ENCODE measurements around the gene TMPRSS11E. TPM values are rescaled to one million over a fixed set of nuclear protein-coding genes. Genes with fewer than 3 reads are reported as not detected.
"Not testable (repeated sequence)": the region's sequence is repeated elsewhere in the genome, so short reads cannot be mapped to it uniquely, and the experiment has no call there.

Gene TMPRSS11E
- total and polyA plus RNA-seq, 9 donors: 0.08 to 1.3 TPM; not detected in 7

DNA sequence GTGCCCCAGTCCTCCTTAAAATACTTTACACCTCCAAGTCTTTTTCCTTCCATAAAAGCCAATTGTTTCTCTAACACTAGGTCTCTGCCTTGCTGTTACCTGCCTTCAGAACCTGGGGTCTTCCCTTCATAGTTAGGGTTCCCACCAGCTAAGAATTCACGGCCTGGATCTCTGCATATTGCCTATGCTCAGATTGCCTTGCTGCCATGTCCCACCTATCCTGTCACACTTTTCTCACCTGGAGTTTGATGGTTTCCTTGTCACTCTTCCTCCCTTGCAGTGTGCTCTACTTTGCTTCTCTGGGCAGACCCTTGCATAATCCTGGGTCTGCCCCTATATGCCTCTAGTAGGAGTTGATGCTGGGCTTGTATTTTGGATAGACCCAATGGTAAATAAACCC lies 36.6 kb upstream of the TMPRSS11E start:
- no peaks in the 10 kb centered on the region for H3K27me3 ChIP-seq (ENCODE audit: control insufficient read depth, insufficient read depth, low read length)
- H3K36me3 ChIP-seq (ENCODE audit: control insufficient read depth, insufficient read depth, low read length): no peaks in the 10 kb centered on the region
- H3K27ac ChIP-seq (ENCODE audit: low read length): no peak overlapping the region
- H3K4me1 ChIP-seq (ENCODE audit: control insufficient read depth, insufficient read depth, low read length): no peaks in the 10 kb centered on the region
- DNase-seq: no peak
- 67% methylated on average over 1 of the region's 1 CpG for WGBS (ENCODE audit: insufficient coverage)
- H3K9me3 ChIP-seq (replicated peaks; ENCODE audit: control insufficient read depth, low read depth, low read length): no peaks in the 10 kb centered on the region
- H3K4me3 ChIP-seq (ENCODE audit: low read length): no peak overlapping the region

DNA sequence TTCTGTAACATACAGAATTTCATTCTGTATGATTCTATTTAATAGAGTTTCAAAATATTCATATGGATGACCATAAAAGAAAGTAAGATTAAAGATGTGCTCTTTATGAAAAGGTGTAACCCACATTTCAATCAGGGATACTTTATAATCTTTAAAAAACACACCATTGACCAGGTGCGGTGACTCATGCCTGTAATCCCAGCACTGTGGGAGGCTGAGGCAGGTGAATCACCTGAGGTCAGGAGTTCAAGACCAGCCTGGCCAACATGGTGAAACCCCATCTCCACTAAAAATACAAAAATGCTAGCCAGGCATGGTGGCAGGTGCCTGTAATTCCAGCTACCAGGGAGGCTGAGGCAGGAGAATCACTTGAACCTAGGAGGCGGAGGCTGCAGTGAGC lies 35.2 kb upstream of the TMPRSS11E start:
- H3K4me3 ChIP-seq (ENCODE audit: low read length); H3K27ac ChIP-seq (ENCODE audit: low read length); H3K4me1 ChIP-seq (ENCODE audit: control insufficient read depth, insufficient read depth, low read length); H3K36me3 ChIP-seq (ENCODE audit: control insufficient read depth, insufficient read depth, low read length); DNase-seq; H3K9me3 ChIP-seq (replicated peaks; ENCODE audit: control insufficient read depth, low read depth, low read length); H3K27me3 ChIP-seq (ENCODE audit: control insufficient read depth, insufficient read depth, low read length): not testable (repeated sequence)
- 100% methylated on average over 1 of the region's 2 CpGs for WGBS (ENCODE audit: insufficient coverage)

DNA sequence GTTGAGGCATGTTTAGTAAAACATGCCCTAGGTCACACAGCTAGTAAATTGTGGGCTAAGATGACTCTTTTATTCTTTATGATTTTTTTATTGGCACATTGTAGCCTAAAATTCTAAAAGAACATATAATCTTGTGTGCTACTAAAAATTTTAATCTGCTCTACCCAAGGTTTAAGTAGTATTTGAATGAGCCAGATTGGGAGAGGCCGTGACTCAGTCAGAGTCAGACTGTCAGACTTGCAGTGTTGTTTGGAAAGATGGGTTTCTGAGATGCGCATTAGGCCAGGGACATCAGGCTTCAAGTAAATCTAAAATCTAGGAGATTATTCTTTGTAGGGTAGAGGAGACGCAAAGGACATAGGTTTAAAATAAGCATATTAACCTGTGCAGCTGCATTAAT lies 30.7 kb upstream of the TMPRSS11E start:
- Histone ChIP-seq H3K4me3 (ENCODE audit: low read length) (no peak overlapping the region), H3K9me3 (replicated peaks; ENCODE audit: control insufficient read depth, low read depth, low read length) (peaks cover 8% of the 10 kb centered on the region), H3K36me3 (ENCODE audit: control insufficient read depth, insufficient read depth, low read length) (no peaks in the 10 kb centered on the region), H3K4me1 (ENCODE audit: control insufficient read depth, insufficient read depth, low read length) (no peaks in the 10 kb centered on the region), H3K27ac (ENCODE audit: low read length) (no peak overlapping the region), H3K27me3 (ENCODE audit: control insufficient read depth, insufficient read depth, low read length) (no peaks in the 10 kb centered on the region)
- no peak for DNase-seq
- WGBS (ENCODE audit: insufficient coverage): 73% methylated on average over 1 of the region's 3 CpGs

DNA sequence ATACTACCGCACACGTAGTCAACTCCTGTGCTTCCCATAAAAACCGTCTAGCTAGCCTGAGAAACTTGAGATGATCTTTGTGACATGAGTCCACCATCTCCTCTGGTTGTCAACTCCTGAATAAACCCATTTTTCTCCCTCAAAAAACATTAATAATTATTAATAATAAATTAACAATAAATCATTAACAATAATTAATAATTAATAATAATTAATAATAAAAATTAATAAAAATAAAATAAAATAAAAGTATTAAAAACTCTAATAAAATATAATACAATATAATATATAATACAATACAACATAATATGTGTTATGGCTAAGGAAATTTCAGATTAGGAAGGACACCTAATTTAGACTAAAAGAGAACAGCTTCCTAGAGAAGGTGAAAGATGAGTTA lies 20.7 kb upstream of the TMPRSS11E start:
- Histone ChIP-seq H3K9me3 (replicated peaks; ENCODE audit: control insufficient read depth, low read depth, low read length) (no peaks in the 10 kb centered on the region), H3K4me3 (ENCODE audit: low read length) (no peak overlapping the region), H3K27me3 (ENCODE audit: control insufficient read depth, insufficient read depth, low read length) (no peaks in the 10 kb centered on the region), H3K27ac (ENCODE audit: low read length) (no peak overlapping the region), H3K36me3 (ENCODE audit: control insufficient read depth, insufficient read depth, low read length) (no peaks in the 10 kb centered on the region), H3K4me1 (ENCODE audit: control insufficient read depth, insufficient read depth, low read length) (no peaks in the 10 kb centered on the region)
- WGBS (ENCODE audit: insufficient coverage): 83% methylated on average over 2 of the region's 3 CpGs
- no peak for DNase-seq

DNA sequence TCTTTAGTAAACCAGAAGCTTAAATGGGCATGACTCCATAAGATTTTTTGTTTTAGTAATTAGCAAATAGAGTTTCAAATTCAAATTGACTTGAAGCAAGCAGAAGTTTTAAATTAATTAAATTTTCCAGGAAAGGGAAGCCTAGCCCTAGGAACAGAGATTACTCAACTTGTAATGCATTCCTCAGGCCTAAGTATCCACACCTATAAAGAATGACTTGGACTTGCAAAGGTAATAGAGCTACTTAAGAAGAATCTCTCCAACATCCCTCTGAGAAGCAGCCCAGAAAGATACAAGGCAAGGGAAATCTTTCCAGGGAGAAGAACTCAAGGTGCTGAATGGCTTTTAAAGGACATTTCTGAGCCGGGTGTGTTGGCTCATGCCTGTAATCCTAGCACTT lies 16.9 kb upstream of the TMPRSS11E start:
- no peak for DNase-seq
- Histone ChIP-seq H3K27me3 (ENCODE audit: control insufficient read depth, insufficient read depth, low read length) (no peaks in the 10 kb centered on the region), H3K9me3 (replicated peaks; ENCODE audit: control insufficient read depth, low read depth, low read length) (no peaks in the 10 kb centered on the region), H3K4me3 (ENCODE audit: low read length) (no peak overlapping the region), H3K27ac (ENCODE audit: low read length) (no peak overlapping the region), H3K36me3 (ENCODE audit: control insufficient read depth, insufficient read depth, low read length) (no peaks in the 10 kb centered on the region), H3K4me1 (ENCODE audit: control insufficient read depth, insufficient read depth, low read length) (no peaks in the 10 kb centered on the region)
- WGBS (ENCODE audit: insufficient coverage): no CpG with 5 or more reads among the region's 1 CpG

DNA sequence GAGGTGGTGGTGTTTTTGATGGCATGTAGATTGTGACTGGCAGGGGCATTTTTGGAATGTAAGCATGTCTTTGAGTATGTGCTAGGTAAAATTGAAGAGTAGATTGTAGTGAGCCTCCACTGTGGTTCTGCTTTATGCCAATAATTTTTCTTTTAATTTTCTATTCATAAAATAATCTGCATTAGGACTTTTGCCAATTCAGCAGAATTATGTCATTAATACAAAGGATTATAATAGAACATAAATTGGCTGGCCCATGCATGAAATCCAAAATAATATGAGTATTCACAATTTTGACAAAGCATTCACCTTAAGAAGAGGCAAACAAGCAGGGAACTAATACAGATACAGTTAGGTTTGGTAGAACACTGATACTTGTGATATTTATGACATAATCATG lies 14.9 kb upstream of the TMPRSS11E start:
- Histone ChIP-seq H3K36me3 (ENCODE audit: control insufficient read depth, insufficient read depth, low read length) (no peaks in the 10 kb centered on the region), H3K9me3 (replicated peaks; ENCODE audit: control insufficient read depth, low read depth, low read length) (no peaks in the 10 kb centered on the region), H3K27me3 (ENCODE audit: control insufficient read depth, insufficient read depth, low read length) (no peaks in the 10 kb centered on the region), H3K4me3 (ENCODE audit: low read length) (no peak overlapping the region), H3K4me1 (ENCODE audit: control insufficient read depth, insufficient read depth, low read length) (no peaks in the 10 kb centered on the region), H3K27ac (ENCODE audit: low read length) (no peak overlapping the region)
- no peak for DNase-seq

DNA sequence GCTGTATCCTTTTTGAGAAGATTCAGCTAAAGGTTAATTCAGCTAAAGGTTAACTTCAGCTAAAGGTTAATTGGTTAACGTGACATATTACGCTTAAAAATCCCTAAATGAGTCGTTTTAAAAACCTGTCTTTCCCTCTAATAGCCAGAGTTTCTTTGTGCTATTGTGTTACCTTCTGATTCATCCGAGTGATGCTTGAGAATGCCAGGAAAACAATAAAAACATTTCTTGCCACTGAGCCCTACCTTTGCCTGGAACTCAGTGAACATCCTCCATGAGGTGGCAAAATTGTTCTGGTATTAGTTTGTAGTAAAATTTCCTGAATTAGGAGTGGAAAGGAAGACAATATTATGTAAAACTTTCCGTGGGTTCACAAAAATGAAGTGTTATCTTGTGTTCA lies 13.7 kb upstream of the TMPRSS11E start:
- Histone ChIP-seq H3K9me3 (replicated peaks; ENCODE audit: control insufficient read depth, low read depth, low read length) (no peaks in the 10 kb centered on the region), H3K36me3 (ENCODE audit: control insufficient read depth, insufficient read depth, low read length) (no peaks in the 10 kb centered on the region), H3K4me3 (ENCODE audit: low read length) (no peak overlapping the region), H3K27ac (ENCODE audit: low read length) (no peak overlapping the region), H3K4me1 (ENCODE audit: control insufficient read depth, insufficient read depth, low read length) (no peaks in the 10 kb centered on the region), H3K27me3 (ENCODE audit: control insufficient read depth, insufficient read depth, low read length) (no peaks in the 10 kb centered on the region)
- no peak for DNase-seq
- no CpG with 5 or more reads among the region's 5 CpGs for WGBS (ENCODE audit: insufficient coverage)

DNA sequence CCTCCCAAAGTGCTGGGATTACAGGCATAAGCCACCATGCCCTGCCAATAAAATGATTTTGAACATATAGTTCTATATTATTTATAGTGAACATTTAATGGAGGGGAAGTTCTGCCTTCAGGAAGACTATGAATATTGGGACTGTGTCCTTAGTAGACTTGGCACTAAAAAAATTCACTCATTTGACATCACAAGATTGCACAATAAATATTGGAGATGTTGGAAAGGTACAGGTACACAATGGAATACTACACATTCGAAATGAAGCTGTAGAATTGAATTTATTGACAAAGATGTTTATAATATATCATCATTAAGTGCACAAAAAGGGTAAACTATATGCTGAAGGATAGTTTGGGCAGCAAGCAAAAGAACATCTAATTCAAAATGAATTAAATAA lies 13.0 kb upstream of the TMPRSS11E start:
- WGBS (ENCODE audit: insufficient coverage): no CpG with 5 or more reads among the region's 1 CpG
- Histone ChIP-seq H3K9me3 (replicated peaks; ENCODE audit: control insufficient read depth, low read depth, low read length) (no peaks in the 10 kb centered on the region), H3K27ac (ENCODE audit: low read length) (no peak overlapping the region), H3K36me3 (ENCODE audit: control insufficient read depth, insufficient read depth, low read length) (no peaks in the 10 kb centered on the region), H3K4me1 (ENCODE audit: control insufficient read depth, insufficient read depth, low read length) (no peaks in the 10 kb centered on the region), H3K4me3 (ENCODE audit: low read length) (no peak overlapping the region), H3K27me3 (ENCODE audit: control insufficient read depth, insufficient read depth, low read length) (no peaks in the 10 kb centered on the region)
- no peak for DNase-seq

DNA sequence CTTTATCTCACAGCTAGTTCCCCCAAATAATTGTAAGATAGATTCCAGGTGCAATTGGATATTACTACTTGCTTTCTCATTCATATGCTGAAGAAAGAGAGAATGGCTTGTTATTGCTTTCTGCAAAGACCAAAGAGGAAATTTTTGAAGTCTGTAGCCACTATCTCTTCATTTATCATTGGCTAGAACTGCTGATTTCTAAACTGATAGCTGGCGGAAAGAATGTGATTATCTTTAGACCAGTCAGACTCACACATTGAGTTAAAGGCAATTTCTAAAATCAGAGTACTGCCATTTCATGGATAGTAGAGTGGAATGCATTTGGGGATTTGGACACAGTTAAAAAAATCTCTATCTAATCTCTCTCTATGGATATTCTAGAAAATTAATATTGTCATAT lies 12.4 kb upstream of the TMPRSS11E start:
- Histone ChIP-seq H3K4me3 (ENCODE audit: low read length) (no peak overlapping the region), H3K9me3 (replicated peaks; ENCODE audit: control insufficient read depth, low read depth, low read length) (no peaks in the 10 kb centered on the region), H3K36me3 (ENCODE audit: control insufficient read depth, insufficient read depth, low read length) (no peaks in the 10 kb centered on the region), H3K27me3 (ENCODE audit: control insufficient read depth, insufficient read depth, low read length) (no peaks in the 10 kb centered on the region), H3K27ac (ENCODE audit: low read length) (no peak overlapping the region), H3K4me1 (ENCODE audit: control insufficient read depth, insufficient read depth, low read length) (no peaks in the 10 kb centered on the region)
- no CpG with 5 or more reads among the region's 1 CpG for WGBS (ENCODE audit: insufficient coverage)
- DNase-seq: no peak

DNA sequence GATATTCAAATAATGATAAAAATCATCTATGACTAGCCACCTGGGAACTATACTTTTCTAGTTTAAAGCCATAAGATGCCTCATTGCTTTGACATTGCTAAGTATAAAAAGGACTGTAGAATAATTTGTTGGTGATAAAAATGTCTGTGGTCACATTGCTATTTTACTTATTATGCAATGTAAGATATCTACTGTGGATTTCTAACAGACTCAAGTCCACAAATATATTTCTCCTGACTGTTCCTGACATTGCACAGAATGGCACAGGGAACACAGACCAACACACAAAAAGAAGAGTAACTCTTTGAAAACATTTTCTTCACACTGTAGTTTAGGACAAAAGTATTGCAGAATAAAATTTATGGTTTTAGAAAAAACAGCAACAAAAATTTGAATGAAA lies 2.2 kb upstream of the TMPRSS11E start:
- Histone ChIP-seq H3K4me1 (ENCODE audit: control insufficient read depth, insufficient read depth, low read length) (no peaks in the 10 kb centered on the region), H3K4me3 (ENCODE audit: low read length) (no peak overlapping the region), H3K27ac (ENCODE audit: low read length) (no peak overlapping the region), H3K36me3 (ENCODE audit: control insufficient read depth, insufficient read depth, low read length) (no peaks in the 10 kb centered on the region), H3K9me3 (replicated peaks; ENCODE audit: control insufficient read depth, low read depth, low read length) (no peaks in the 10 kb centered on the region), H3K27me3 (ENCODE audit: control insufficient read depth, insufficient read depth, low read length) (no peaks in the 10 kb centered on the region)
- no peak for DNase-seq

DNA sequence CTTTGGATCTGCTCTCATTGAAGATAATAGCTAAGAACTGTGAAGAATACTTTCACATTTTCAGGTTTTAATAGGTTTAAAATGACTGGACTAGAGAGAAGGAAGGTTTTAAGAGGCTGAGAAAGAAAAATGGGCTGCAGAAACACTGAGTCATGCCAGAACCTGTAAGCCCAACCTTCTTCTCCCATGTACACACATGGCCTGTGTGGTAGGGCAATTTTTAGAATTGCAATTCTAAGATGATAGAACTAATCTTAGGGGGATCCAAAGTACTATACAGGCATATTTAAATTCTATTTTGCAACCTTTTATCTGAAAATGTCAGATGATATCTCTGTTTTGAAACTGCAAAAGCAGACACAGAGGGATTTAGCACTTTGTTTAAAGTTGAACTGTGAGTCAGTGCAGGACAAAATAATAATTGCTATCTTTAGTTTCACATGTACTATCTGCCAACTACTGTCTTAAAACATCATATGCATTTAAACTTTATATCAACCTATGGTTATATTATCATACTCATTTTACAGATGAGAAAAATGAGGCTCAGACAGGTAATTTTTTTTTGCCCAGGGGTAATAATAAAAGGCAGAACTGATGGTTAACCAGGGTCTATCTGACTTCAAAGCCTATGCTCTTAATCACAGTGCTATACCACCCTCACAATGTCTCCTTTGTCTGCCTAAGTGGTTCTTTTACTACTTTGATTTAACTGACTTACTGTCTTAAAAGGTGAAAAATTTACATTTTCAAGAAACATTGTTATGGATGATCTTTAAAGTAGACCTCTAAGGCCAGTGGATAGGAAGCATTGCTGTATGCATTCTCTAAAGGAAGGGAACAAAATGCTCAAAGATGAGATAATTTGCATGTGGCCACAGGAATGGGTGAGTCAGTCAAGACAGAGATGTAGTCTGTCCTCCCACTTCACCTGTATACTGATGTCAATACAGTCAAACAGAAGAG lies 4.3 kb downstream of the TMPRSS11E start:
- no peak for DNase-seq
- Histone ChIP-seq H3K4me3 (ENCODE audit: low read length) (no peak overlapping the region), H3K27ac (ENCODE audit: low read length) (no peak overlapping the region), H3K27me3 (ENCODE audit: control insufficient read depth, insufficient read depth, low read length) (no peaks in the 10 kb centered on the region), H3K9me3 (replicated peaks; ENCODE audit: control insufficient read depth, low read depth, low read length) (no peaks in the 10 kb centered on the region), H3K36me3 (ENCODE audit: control insufficient read depth, insufficient read depth, low read length) (no peaks in the 10 kb centered on the region), H3K4me1 (ENCODE audit: control insufficient read depth, insufficient read depth, low read length) (no peaks in the 10 kb centered on the region)
